ENCODE results near the gene CUL4A.

The CUL4A gene

DNA sequence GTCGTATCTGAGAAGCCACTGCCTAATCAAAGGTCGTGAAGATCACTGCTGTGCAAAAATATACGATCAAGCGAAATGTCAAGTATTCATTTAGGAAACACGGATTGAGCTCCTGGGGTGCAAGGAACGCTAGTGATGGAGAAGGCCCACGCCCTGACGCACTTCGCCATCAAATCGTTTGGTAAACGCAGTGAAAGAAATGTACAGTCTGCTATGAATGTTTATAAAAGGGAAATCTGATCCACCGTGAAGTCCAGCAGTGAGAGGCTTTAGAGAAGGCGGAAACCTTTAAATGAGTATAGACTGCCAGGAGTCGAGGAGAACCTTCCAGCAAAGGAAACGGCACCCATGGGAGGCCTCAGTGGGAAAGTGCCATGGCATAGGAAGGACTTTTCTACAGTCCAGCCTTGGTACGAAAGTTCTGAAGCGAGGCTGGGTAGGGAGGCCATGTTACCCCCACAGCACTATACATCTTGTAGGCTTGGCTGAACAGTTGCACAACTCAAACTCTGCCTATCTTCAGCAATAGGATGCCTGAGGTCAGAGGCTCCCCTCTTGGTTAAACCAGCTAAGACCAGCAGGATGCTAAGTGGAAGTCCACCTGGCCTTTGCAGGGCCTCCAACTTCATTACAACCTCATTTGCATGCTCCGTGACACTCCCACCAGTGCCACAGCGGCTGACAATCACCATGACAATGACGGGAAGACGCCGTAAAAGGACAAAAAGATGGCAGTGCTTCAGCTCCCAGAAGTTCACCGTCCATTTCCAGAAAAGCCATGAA lies 21.3 kb upstream of the CUL4A start:
- Mint-ChIP-seq H3K4me1 (peaks cover 59% of the 10 kb centered on the region), H3K27ac (peak overlapping the region; percentile 88), H3K4me3 (peak overlapping the region; percentile 71), H3K36me3 (peaks cover 78% of the 10 kb centered on the region), H3K9me3 (no peaks in the 10 kb centered on the region)
- DNase-seq (ENCODE audit: low spot score in 2 of 2): no peak
- ATAC-seq: no peak

DNA sequence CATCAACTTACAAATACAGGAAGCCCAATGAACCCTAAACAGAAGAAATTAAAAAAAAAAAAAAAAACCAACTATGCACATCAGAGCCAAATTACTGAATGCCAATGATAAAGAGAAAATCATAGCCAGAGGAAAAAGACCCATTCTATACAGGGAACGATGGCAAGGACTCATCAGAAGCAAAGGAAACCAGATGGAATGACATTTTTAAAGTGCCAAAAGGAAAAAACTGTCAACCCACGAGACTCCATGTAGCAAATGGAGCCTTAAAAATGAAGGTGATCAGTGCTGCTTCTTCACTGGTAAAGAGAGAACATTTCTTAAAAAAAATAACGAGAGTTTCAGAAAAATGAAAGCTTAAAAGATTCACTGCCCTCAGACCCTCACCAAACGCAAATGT lies 19.2 kb upstream of the CUL4A start:
- Mint-ChIP-seq H3K27ac (no peak overlapping the region), H3K9me3 (no peaks in the 10 kb centered on the region), H3K4me1 (peaks cover 41% of the 10 kb centered on the region), H3K4me3 (no peak overlapping the region), H3K36me3 (peaks cover 83% of the 10 kb centered on the region)
- DNase-seq (ENCODE audit: low spot score in 2 of 2): no peak
- no peak for ATAC-seq

DNA sequence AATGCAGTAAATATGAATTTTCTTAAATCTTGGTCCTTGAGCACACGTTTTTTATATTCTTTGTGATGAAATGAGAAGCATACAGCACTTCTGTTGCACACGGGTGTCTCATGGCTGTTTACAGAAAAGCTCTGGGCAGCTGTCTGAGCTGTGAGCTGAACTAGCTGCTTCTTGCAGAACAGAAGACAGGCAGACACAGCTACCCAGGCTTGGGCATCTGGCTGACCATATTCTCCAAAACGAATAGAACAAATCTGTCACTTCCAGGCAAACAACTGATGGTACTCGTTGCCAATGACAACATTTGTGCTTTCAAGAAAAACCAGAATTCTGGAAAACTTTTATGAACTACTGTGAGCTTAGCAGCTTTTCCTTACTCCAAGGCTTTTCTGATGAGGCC lies 17.1 kb upstream of the CUL4A start:
- peaks cover 90% of the 10 kb centered on the region for H3K36me3 Mint-ChIP-seq
- H3K4me1 Mint-ChIP-seq: peaks cover 20% of the 10 kb centered on the region
- H3K4me3 Mint-ChIP-seq: no peak overlapping the region
- no peak overlapping the region for H3K27ac Mint-ChIP-seq
- DNase-seq (ENCODE audit: low spot score in 2 of 2) (no peak), ATAC-seq (no peak)
- H3K9me3 Mint-ChIP-seq: no peaks in the 10 kb centered on the region

DNA sequence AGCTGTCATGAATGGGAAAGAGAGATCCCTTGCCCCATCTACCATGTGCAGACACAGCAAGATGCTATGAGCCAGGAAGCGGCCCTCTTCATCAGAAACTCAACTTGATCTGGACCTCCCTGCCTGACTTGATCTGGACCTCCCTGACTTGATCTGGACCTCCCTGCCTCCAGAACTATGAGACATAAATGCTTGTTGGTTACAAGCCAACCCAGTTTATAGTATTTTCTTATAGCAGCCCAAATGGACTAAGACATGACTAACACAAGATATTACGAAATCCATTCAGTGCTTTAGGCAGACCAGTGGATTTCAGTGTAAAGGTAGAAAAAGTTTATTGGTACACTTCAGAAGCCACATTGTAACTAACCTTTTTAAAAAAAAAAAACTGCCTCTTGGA lies 16.5 kb upstream of the CUL4A start:
- Mint-ChIP-seq H3K36me3 (peaks cover 90% of the 10 kb centered on the region), H3K4me1 (peaks cover 14% of the 10 kb centered on the region), H3K9me3 (no peaks in the 10 kb centered on the region), H3K4me3 (no peak overlapping the region), H3K27ac (no peak overlapping the region)
- ATAC-seq: no peak
- DNase-seq (ENCODE audit: low spot score in 2 of 2): no peak

DNA sequence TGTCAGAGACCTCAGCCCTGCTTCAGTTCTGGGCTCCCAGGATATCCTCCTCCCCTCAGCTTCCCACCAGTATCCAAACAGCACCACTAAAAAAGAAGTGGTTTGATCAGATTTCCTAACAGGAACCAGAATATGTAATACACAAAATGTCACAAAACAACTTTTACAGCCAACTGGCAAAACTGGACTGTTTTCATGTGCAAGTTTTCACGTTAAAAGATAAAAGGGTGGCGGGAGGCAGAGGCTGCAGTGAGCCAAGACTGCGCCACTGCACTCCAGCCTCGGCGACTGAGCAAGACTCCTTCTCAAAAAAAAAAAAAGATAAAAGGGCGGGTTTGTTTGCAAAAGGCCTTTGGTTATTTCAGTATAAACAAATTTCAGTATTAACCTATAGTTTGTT lies 14.1 kb upstream of the CUL4A start:
- no peaks in the 10 kb centered on the region for H3K4me1 Mint-ChIP-seq
- H3K9me3 Mint-ChIP-seq: no peaks in the 10 kb centered on the region

DNA sequence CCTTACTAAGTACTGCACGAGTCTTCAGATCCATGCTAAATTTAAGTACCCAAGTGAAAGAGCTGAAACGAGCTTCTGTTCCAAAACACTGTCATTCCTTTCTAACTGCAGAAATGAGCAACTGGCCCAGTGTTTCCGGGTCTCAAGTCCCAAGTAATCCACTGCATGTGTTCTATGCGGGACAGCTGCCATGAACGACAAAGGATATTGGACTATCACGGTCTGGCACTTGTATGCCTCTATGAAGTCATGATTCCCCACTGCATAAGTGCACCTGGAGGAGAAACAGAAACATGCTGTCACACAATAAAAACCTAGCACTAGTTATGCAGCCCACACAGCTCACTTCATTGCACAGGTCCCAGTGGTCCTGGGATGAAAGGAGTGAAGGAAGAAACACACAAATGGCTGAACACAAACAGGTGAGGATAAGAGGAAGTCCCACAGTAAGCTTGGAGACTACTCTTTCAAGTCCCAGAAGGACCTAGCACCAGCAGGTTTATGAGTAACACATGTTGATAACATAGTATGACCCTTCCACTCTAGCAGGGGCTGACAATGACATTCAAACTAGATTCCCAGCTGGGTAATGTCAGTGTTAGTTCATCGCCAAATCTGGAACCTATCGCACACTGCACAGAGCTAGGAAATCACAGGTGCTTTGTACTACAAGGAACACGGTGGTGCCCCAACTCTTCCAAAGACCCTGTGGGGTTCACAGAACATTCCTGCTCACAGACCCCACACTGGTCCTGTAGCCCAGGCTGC lies 12.3 kb upstream of the CUL4A start:
- DNase-seq (ENCODE audit: low spot score in 2 of 2): no peak
- ATAC-seq: no peak
- H3K4me3 Mint-ChIP-seq: no peak overlapping the region
- peaks cover 92% of the 10 kb centered on the region for H3K36me3 Mint-ChIP-seq
- no peak overlapping the region for H3K27ac Mint-ChIP-seq
- H3K9me3 Mint-ChIP-seq: no peaks in the 10 kb centered on the region
- H3K4me1 Mint-ChIP-seq: peaks cover 9% of the 10 kb centered on the region

More for the DNA sequence above, 14.1 kb upstream of the CUL4A start:
- Mint-ChIP-seq H3K27ac (no peak overlapping the region), H3K36me3 (peaks cover 94% of the 10 kb centered on the region), H3K4me3 (no peak overlapping the region)
- ATAC-seq (no peak), DNase-seq (ENCODE audit: low spot score in 2 of 2) (no peak)

DNA sequence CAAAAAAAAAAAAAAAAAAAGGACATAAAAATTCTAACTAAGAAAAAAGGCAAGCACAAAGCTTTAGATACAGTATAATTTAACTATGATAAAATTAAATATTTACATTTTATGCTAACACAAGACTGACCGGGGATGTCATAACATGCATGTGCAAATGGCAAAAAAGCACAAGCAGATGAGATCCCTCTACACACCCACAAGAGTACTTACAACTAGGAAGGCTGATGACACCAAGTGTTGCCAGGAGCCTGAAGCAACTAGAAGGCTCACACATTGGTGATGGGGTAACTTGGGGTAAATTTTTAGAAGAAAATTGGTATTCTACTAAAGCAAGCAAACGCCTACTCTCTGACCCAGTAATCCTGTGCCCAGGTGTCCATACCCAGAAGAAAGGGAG lies 7.6 kb upstream of the CUL4A start:
- H3K9me3 Mint-ChIP-seq: no peaks in the 10 kb centered on the region
- no peak for ATAC-seq
- H3K4me3 Mint-ChIP-seq: no peak overlapping the region
- H3K27ac Mint-ChIP-seq: peak overlapping the region; percentile 36
- no peak for DNase-seq (ENCODE audit: low spot score in 2 of 2)
- peaks cover 78% of the 10 kb centered on the region for H3K36me3 Mint-ChIP-seq
- peaks cover 55% of the 10 kb centered on the region for H3K4me1 Mint-ChIP-seq

DNA sequence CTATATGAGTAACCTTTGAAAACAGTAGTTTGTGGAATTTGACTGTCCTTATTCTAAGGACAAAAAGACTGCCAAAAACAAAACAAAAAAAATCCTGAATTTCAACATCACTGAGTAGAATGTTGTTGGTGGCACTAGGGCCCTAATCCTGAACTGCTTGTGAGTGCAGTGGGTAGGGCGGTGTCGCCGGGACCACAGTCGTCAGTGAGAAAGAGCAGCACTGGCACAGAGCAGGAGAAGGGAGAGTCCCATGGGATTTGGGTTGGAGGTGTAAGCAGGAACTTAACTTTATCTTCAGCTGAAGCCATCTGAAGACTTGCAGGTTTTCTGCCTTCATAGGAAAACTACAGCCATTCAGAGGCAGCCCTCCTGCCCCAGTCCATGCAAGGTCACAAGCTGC lies 6.5 kb upstream of the CUL4A start:
- Mint-ChIP-seq H3K36me3 (peaks cover 71% of the 10 kb centered on the region), H3K9me3 (no peaks in the 10 kb centered on the region)

DNA sequence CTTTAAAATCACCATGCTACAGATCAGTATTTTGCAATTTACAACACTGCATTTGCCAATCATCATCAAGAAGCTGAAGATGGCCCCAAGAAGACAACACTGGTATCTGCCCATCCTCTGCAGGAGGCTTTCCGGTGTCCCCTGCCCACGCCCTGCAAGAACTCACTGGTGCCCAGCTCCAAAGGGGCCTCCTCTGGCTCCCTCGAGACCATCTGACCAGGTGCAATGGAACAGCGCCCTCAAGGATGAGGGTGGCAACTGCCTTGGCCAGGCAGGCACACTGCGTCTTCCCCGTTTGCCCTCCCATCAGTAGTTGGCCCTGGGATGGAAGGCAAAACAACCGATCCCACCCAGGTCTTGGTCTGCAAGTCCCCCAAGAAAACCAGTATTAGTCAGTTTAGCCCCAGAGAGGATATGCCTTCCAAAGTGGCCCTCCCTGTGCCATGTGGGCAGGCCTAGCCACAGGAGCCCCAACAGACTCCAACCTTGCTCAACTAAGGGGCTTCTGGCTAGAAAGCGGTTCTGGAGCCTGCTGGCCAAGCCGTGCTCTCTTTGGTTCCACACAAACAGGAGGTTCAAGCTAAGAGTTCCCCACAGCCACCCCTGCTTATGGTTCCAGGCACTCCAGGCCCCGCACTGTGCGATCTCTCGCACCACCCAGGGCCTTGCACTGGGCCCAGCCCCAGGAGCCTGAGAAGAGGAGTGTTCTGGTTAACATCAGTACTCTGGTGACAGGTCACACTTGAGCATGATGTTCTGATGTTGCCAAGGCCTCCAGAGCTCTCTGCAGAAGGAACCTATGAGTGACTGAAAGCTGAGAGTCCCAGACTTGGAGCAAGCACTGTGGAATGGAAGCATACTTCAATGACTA lies 5.7 kb upstream of the CUL4A start:
- peaks cover 64% of the 10 kb centered on the region for H3K4me1 Mint-ChIP-seq
- H3K27ac Mint-ChIP-seq: peak overlapping the region; percentile 36
- no peaks in the 10 kb centered on the region for H3K9me3 Mint-ChIP-seq
- no peak overlapping the region for H3K4me3 Mint-ChIP-seq
- DNase-seq (ENCODE audit: low spot score in 2 of 2) (no peak), ATAC-seq (no peak)
- H3K36me3 Mint-ChIP-seq: peaks cover 63% of the 10 kb centered on the region

More for the DNA sequence above, 6.5 kb upstream of the CUL4A start:
- Mint-ChIP-seq H3K4me3 (no peak overlapping the region), H3K27ac (peak overlapping the region; percentile 36), H3K4me1 (peaks cover 63% of the 10 kb centered on the region)
- ATAC-seq: no peak
- no peak for DNase-seq (ENCODE audit: low spot score in 2 of 2)

DNA sequence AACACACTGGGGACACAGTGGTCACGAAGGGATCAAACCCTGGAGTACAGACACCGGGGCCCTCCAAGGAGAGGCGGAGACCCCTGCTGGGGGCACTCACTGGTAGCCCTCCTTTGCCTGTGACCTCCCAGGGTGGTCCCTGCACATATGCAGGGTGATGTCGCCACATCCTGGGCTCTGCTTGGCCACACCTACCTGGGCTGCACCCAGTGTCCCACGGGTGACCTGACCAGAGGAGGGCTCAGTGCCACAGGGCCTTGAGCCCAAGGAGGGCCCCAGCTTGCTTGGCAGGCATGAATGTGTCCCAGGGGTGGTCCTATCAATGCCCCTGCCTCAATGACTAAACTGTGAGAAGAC lies 5.1 kb upstream of the CUL4A start:
- Mint-ChIP-seq H3K27ac (peak overlapping the region; percentile 36), H3K4me1 (peaks cover 64% of the 10 kb centered on the region), H3K36me3 (peaks cover 57% of the 10 kb centered on the region), H3K4me3 (no peak overlapping the region), H3K9me3 (no peaks in the 10 kb centered on the region)
- ATAC-seq: no peak
- no peak for DNase-seq (ENCODE audit: low spot score in 2 of 2)

DNA sequence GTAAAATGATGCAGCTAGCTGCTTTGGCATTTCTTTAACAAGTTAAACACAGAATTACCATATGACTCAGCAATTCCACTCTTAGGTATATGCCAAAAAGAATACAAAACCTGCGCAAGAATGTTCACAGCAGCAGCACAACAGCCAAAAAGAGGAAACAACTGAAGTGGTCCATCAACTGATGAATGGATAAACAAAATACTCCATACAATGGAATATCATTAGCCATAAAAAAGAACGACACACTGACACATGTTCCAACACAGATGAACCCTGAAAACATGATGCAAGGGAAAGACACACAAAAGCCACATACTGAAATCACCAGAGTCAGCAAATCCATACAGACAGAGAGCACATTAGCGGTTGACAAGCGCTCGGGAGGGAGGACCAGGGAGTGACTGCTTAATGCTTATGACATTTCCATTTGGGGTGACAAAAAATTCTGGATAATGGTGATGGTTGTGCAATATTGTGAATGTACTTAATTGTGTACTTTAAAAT lies 3.9 kb upstream of the CUL4A start:
- H3K36me3 Mint-ChIP-seq: peaks cover 45% of the 10 kb centered on the region
- no peaks in the 10 kb centered on the region for H3K9me3 Mint-ChIP-seq
- H3K4me3 Mint-ChIP-seq: peak overlapping the region; percentile 88
- ATAC-seq (no peak), DNase-seq (ENCODE audit: low spot score in 2 of 2) (no peak)
- H3K4me1 Mint-ChIP-seq: peaks cover 64% of the 10 kb centered on the region
- peak overlapping the region; percentile 36 for H3K27ac Mint-ChIP-seq

DNA sequence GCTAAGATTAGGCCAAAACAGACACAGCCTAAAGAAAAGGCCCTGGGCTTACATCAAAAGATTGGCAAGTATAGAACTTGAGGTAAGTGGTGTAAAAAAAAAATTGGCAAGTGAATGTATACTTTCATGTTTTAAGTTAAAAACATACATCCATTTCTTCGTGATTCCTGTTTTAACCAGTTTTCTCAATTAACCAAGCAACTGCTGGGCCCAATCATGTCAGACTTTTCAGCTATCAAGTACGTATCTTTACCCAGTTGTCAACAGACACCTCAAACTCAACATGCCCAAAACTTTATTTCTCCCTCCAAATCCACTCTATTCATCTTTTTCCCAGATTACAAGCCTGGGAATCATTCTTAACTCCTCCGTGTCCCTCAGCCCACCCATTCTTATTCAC lies 2.0 kb upstream of the CUL4A start:
- Mint-ChIP-seq H3K4me1 (peaks cover 69% of the 10 kb centered on the region), H3K9me3 (no peaks in the 10 kb centered on the region), H3K4me3 (peak overlapping the region; percentile 88), H3K27ac (peak overlapping the region; percentile 72), H3K36me3 (peaks cover 46% of the 10 kb centered on the region)
- no peak for DNase-seq (ENCODE audit: low spot score in 2 of 2)
- ATAC-seq: no peak

DNA sequence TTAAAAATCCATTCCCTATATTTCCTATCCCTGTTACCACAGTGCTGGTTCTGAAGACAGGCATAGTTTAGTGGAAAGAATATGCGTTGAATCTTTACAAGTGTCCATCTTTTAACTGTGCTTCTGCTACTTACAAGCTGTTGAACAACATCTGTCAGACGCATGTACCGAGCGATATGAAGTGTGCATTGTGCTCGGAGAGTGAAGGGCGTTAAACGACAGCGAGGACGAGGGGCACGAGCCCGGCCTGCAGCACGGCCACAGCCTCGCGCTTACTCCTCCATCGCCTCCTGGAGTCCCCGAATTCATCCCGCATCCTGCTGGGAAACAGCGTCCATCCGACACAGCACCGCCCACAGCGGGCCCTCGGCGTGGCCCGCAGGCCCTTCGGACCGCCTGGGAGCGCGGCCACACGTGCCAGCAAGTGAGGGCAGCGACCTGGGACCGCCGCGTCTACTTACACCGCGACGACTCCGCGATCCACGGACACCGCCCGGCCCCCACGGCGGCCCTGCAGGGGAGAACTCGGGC lies 1.5 kb upstream of the CUL4A start:
- Mint-ChIP-seq H3K36me3 (peaks cover 46% of the 10 kb centered on the region), H3K4me1 (peaks cover 65% of the 10 kb centered on the region), H3K27ac (peak overlapping the region; percentile 72), H3K4me3 (peak overlapping the region; percentile 88), H3K9me3 (no peaks in the 10 kb centered on the region)
- ATAC-seq (peak; percentile 24), DNase-seq (ENCODE audit: low spot score in 2 of 2) (no peak)

DNA sequence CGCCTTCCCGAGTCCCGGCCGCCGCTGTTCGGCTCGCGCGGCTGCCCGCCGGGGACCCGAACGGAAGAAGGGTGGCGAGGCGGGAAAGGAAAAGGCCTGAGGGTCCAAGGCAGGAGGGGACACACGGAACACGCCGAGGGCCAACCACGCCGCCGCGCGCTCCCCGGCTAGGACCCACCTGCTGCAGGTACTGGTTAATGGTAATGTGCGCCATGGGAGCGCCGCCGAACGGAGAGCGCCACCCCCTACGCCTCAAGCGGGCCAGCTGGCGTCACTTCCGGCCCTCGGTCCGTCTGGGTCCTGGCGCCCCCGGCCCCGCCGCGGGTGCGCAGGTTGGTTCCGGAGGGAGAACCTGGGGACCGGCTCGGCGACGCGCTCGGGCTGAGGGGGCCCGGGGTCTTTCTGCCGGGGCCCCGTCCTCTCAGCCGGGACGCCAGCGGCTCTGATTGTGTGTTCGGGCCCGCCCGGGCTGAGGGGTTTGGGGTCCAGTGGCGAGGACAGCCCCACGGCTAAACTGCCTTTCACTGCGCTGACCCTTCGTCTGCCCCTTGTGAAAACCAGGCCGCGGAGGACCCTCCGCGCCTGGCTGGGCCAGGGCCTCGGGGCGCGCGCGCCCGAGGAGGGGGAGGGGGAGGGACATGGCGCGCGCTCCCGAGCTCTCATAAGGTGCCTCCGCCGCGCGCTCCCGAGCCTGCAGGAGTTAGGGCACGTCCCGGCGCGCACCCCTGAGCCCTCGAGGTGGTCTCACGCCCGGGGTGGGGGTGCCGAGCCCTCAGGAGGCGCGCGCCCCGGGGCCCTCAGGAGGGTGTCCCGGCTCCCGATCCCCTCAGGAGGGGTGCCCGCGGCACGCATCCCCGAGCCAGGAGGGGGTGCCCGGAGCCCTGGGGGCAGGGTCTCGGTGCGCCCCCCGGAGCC lies 735 bp upstream of the CUL4A start, which contains the start of gene PCID2:
Gene PCID2, minus strand, starts transcription at position 249 of the 915 bp plus-strand sequence. Its CDS starts 35 bp downstream, at position 214.
- Mint-ChIP-seq H3K36me3 (peaks cover 45% of the 10 kb centered on the region), H3K9me3 (no peaks in the 10 kb centered on the region), H3K27ac (peak within 1 kb of the TSS; percentile 72), H3K4me1 (peaks cover 57% of the 10 kb centered on the region), H3K4me3 (peak within 1 kb of the TSS; percentile 88)
- DNase-seq (ENCODE audit: low spot score in 2 of 2) (peak; percentile 97), ATAC-seq (peak; percentile 88)

All from stimulated activated effector memory CD8-positive, alpha-beta T cell treated with anti-CD3 and anti-CD28 coated beads, Interleukin-12 subunit alpha, Interleukin-12 subunit beta, amount 100 ng/mL, for 72 hours (primary cell).